NCI-H1417 (cell line): ENCODE results near the gene MARCHF4.

Source experiments
- DNase-seq, 3 experiments: peaks; one replicate each; lab custom pipeline; 2025; lab: John Stamatoyannopoulos, UW

The MARCHF4 gene, protein sequence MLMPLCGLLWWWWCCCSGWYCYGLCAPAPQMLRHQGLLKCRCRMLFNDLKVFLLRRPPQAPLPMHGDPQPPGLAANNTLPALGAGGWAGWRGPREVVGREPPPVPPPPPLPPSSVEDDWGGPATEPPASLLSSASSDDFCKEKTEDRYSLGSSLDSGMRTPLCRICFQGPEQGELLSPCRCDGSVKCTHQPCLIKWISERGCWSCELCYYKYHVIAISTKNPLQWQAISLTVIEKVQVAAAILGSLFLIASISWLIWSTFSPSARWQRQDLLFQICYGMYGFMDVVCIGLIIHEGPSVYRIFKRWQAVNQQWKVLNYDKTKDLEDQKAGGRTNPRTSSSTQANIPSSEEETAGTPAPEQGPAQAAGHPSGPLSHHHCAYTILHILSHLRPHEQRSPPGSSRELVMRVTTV

DNA sequence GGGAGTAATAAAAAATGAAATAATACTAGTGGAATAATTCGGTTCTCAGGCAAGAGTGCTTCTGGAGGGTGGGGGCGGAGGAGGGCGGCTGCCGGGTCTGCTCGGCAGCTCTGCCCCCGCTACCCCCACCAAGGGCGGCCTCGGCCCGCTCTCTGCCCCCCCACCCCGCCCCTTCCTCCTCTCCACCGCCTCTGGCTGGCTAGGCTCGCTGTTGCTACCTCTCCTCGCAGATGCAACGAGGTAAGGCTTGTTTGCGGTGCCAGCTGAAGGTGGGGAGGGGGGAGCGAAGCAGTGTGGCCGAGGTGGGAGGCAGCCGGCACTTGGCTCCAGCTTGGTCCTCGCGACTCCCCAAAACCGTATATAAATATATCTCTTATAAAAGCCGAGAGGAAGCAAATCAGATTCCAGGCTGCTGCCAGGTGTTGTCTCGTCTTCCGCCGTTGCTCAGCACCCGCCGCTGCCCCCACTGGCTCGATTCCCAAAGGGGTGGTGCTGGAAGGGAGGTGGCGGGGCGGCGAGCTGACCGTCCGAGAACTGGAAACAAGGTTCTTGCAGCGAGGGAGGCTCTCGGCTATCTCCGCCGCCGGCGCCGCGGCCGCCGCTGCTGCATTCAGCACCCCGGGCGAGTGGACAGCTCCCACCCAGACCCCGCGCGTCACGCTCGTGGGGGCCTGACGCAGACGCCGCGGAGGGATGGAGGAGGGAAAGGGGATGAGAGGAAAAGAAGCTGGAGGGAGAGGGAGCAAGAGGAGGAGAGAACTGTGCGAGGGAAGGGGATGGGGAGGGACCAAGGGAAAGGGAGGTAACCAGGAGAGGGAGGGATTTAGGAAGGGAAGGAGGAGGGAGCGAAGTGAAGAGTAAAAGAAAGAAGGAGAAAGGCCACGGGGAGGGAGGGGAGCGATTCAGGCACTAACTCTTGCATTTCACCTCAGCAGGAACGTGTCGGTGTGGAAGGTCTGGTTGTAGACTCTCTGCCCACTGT is at the start of gene MARCHF4:
Gene MARCHF4 (minus strand): TSS at position 763 of the 982 bp plus-strand sequence. CDS start 2,223 bp downstream, outside the sequence.
- DNase-seq = peak; percentile 52 to 95 (median 85)

DNA sequence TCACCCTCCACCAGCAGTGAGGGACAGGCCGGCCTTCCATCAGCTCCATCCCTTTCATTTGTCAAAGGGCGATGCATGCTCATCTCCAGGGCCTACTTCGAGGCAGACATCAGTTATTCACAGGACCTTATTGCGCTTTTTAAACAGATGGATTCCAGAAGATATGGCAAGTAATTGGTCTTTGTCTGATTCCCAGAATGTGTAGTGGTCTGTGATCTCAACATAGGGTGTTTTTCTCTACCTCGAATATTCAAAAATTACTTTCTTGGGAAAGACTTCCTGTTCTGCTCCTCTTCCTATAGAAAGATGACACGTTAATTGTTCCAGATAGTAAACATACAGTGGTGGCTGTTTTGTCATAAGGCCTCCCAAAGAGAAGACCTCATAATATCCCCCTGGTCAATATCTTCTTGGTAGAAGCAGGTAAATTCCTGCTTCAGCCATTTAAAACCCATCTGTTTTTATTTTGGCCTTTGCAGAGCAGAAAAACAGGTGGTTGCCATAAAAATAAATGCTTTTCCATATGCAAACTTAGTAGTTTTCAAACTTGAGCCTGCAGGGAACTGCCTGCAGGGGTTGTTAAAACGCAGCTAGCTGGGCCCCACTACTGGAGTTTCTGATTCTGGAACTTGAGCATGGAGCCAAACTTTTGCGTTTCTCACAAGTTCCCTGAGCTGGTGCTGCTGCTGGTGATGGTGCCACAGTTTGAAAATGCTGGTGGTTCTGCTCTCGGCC is 48.3 kb upstream of the MARCHF4 start:
- no peak for DNase-seq

DNA sequence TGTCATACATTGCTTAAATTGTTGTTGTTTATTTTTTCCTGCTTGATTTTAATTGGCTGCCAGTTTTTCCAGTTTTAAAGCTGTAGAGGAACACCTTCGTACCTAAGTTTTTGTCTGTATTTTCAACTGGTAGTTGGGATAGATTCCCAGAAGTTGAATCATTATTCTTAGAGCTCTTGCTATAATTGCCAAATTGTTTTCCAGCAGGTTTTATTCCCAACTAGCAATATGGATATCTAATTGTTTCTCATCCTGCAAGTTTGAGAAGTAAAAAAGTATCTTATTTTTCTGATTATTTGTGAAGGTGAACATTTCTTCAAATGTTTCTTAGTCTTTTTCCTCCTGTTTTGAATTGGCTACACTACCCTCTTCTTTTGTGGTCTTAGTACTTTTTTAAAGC is 46.7 kb upstream of the MARCHF4 start:
- no peak for DNase-seq

DNA sequence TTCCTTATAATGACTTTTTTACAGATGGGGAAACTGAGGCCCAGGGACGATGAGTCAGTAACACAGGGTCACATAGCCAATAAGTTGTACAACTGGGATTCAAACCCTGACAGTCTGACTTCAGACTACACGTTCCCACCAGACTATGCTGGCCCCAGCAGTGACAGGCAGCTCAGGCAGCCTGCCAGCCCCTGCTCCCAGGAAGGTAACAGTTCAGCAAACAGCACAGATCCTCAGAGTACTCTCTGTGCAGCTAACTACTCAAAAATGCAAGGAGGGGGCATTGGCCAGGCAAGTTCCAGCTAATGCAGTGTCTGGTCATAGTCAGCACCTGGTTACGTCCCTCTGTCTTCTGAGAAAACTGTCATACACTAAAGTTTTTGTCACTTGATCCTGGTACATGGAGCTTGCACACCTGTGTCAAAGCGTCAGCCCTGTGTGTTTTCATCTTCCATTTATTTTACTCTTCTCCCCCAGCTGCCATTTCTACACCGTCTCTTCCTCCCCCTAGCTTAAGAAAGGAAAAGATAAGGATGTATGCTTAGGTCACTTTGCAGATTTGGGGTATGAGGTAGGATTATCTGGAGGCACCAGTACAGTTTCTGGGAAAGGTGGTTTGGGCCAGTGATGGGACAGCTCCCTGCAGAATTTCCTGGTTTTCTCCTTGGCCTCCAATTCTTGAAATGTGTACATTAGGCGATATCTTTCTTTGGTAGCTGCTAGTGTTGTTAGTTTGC is 44.5 kb upstream of the MARCHF4 start:
- no peak for DNase-seq

- DNase-seq = no peak
Measured at GRCh38 chr2:216415541-216415940, 43.3 kb upstream of the MARCHF4 start.

DNA sequence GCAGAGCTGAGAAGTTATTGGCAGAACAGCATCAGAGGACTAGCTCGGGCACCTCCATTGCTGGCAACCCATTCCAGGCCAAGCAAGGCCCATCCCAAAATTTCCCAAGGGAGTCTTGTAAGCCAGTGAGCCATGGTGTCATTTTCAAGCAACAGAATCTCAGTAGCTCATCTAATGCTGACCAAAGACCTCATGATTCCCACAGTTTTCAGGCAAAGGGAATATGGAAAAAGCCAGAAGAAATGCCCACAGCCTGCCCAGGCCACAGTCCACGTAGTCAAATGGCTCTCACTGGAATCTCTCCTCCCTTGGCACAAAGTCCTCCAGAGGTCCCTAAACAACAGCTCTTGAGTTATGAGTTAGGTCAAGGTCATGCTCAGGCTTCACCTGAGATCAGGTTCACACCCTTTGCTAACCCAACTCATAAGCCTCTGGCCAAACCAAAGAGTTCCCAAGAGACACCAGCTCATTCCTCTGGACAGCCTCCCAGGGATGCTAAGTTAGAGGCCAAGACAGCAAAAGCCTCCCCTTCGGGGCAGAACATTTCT is 42.6 kb upstream of the MARCHF4 start:
- DNase-seq = no peak

DNA sequence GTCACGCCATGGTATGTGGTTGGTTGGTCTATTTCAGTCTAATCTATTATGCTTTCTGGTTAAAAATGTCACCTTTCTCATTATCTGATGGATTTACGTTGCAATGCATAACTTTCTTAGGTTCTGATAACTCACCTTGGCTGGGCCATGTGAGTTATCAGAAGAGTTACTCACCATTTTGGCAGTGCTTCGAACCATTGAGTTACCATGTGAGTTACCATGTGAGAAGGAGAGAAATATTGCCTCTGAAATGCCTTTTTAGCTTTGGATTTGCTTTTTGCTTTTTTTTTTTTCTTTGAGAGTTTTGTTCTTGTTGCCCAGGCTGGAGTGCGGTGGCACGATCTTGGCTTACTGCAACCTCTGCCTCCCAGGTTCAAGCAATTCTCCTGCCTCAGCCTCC is 41.6 kb upstream of the MARCHF4 start:
- DNase-seq = no peak

DNA sequence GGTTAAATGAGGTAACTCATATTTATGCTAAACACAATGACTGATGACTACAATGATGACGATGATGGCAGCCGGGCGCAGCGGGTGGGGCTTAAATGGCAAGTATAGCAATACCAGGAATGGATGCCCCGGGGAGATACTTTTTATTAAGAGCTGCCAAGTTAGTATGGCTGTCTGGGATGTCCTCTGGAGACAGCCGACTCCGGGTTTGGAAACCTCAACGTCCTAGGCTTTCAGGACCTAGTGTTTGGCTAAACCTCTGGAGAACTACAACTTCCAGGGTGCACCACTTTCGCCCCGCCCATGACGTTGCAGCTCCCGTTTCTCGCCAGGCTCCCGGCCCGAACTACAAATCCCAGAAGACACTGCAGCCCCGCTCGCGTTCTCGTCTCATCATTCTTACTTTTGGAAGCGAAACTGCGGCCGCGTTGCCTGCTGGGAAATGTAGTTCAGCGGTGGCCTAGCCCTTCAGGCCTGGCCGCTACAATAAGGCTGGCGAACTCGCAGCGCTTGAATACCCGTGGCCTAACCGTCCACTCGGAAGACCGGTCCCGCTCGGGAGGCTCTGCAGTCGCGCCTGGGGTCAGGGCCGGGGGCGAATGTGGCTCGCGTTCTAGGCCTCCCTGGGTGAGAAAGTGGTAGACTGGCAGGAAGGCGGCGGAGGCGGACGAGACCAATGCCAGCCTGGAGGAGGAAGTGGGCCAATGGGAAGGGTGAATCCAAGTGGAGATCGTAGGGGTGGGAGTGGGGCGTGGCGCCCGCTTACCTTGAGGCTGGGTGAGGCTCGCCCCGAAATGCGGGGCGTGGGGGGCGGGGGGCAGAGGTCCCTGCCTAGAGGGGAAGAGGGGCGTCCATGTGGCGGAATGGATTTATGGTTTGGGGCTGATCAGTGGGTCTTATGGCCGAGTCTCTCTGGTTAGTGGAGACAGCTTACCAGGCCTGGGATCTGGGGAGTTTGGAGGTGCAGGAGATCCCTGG is 40.0 kb upstream of the MARCHF4 start, which contains the start of gene SMARCAL1:
Gene SMARCAL1 (plus strand): TSS at position 463 of the 978 bp plus-strand sequence. CDS start 2,221 bp downstream, outside the sequence.
- DNase-seq = peak; percentile 96 to 99 (median 99)

GRCh38 chr2:216410550-216410949 is 38.3 kb upstream of the MARCHF4 start:
- DNase-seq = no peak

- DNase-seq = no peak
Measured at GRCh38 chr2:216408426-216409290, 36.4 kb upstream of the MARCHF4 start.

GRCh38 chr2:216406826-216407225 is 34.5 kb upstream of the MARCHF4 start:
- peak; percentile 39 to 78 (median 76) for DNase-seq

GRCh38 chr2:216405588-216405987 is 33.3 kb upstream of the MARCHF4 start:
- DNase-seq = peak in 1 of 3 experiments; percentile 59

GRCh38 chr2:216404010-216404618 is 31.8 kb upstream of the MARCHF4 start:
- peak; percentile 6 to 54 (median 7) for DNase-seq

- DNase-seq = no peak
Measured at GRCh38 chr2:216402751-216403150, 30.5 kb upstream of the MARCHF4 start.

- no peak for DNase-seq
Measured at GRCh38 chr2:216399621-216400020, 27.3 kb upstream of the MARCHF4 start.

- no peak for DNase-seq
Measured at GRCh38 chr2:216394881-216395280, 22.6 kb upstream of the MARCHF4 start.

- no peak for DNase-seq
Measured at GRCh38 chr2:216392945-216393840, 20.9 kb upstream of the MARCHF4 start.
